ENCODE results near the gene HMOX1. TPM values are rescaled to one million over a fixed set of nuclear protein-coding genes. Genes with fewer than 3 reads are reported as not detected.

The HMOX1 gene
- total and polyA plus RNA-seq, 2 of the 13 experiments (the other 11 are each of a cell fraction or from before 2014, with no cell fraction given), result 53.6 to 67.4 TPM

DNA sequence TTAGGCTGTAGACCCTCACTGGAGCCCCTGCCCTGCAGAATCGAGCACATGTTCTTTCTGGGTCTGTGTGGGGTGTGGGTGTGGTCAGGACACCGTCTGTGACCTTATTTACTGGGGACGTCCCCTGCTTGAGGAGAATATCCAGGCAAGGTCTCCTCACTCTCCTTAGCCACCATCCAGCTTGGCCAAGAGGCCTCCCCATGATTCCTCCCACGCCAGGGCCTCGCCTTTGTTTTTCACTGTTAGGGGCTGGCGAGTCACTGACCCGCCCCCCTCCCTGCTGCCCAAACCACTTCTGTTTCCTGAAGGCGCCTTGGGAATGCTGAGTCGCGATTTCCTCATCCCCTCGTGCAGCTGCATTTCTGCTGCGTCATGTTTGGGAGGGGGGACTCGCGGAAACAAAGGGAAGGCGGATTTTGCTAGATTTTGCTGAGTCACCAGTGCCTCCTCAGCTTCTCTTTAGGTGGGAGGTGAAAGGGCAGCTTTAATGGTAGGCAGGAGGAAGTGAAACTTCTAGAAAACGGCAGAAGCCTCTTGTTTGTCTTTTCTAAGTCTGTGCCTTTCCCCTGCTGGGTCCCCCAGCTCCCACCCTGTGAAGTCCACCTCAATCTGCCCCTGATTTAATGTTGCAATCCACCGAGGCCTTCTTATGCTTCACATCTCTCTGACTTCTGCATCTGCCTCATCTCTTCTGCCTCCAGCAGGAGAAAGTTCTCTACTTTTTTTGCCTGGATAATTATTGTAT lies 4.0 kb upstream of the HMOX1 start (continued):
- TF ChIP-seq, protein P1, sequence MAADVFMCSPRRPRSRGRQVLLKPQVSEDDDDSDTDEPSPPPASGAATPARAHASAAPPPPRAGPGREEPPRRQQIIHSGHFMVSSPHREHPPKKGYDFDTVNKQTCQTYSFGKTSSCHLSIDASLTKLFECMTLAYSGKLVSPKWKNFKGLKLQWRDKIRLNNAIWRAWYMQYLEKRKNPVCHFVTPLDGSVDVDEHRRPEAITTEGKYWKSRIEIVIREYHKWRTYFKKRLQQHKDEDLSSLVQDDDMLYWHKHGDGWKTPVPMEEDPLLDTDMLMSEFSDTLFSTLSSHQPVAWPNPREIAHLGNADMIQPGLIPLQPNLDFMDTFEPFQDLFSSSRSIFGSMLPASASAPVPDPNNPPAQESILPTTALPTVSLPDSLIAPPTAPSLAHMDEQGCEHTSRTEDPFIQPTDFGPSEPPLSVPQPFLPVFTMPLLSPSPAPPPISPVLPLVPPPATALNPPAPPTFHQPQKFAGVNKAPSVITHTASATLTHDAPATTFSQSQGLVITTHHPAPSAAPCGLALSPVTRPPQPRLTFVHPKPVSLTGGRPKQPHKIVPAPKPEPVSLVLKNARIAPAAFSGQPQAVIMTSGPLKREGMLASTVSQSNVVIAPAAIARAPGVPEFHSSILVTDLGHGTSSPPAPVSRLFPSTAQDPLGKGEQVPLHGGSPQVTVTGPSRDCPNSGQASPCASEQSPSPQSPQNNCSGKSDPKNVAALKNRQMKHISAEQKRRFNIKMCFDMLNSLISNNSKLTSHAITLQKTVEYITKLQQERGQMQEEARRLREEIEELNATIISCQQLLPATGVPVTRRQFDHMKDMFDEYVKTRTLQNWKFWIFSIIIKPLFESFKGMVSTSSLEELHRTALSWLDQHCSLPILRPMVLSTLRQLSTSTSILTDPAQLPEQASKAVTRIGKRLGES (CRISPR knock-in tag; IDR thresholded peaks at IDR 0.05; ENCODE audit: borderline replicate concordance), result no peak
- TF ChIP-seq FOXP1 (IDR thresholded peaks at IDR 0.05), result no peak
- TF ChIP-seq FOXP1 (CRISPR knock-in tag; IDR thresholded peaks at IDR 0.05), result peak; percentile 70
- TF ChIP-seq, protein P2, sequence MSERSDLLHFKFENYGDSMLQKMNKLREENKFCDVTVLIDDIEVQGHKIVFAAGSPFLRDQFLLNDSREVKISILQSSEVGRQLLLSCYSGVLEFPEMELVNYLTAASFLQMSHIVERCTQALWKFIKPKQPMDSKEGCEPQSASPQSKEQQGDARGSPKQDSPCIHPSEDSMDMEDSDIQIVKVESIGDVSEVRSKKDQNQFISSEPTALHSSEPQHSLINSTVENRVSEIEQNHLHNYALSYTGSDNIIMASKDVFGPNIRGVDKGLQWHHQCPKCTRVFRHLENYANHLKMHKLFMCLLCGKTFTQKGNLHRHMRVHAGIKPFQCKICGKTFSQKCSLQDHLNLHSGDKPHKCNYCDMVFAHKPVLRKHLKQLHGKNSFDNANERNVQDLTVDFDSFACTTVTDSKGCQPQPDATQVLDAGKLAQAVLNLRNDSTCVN (CRISPR knock-in tag; IDR thresholded peaks at IDR 0.05; ENCODE audit: borderline replicate concordance), result peak; percentile 29; the same call in 1 of the 2 replicates
- TF ChIP-seq RORA (CRISPR knock-in tag; IDR thresholded peaks at IDR 0.05), result no peak
- peak; percentile 67; the same call in 1 of the 2 replicates for TF ChIP-seq NCOA2 (CRISPR knock-in tag; IDR thresholded peaks at IDR 0.05)
- no peak for TF ChIP-seq SIN3B (IDR thresholded peaks at IDR 0.05; ENCODE audit: low read length)
- no peak for TF ChIP-seq RNF2 (conservative IDR thresholded peaks at IDR 0.05; ENCODE audit: low read depth)
- TF ChIP-seq DR1 (CRISPR knock-in tag; IDR thresholded peaks at IDR 0.05), result no peak
- no peak for TF ChIP-seq SMAD1 (CRISPR knock-in tag; IDR thresholded peaks at IDR 0.05; ENCODE audit: borderline replicate concordance, low read depth)
- TF ChIP-seq MXD4 (CRISPR knock-in tag; IDR thresholded peaks at IDR 0.05), result peak; percentile 86
- peak; percentile 86 for TF ChIP-seq HNF4A (CRISPR knock-in tag; IDR thresholded peaks at IDR 0.05)
- TF ChIP-seq ZSCAN9 (CRISPR knock-in tag; IDR thresholded peaks at IDR 0.05; ENCODE audit: borderline replicate concordance), result peak; percentile 50; the same call in 1 of the 2 replicates
- TF ChIP-seq ZNF746 (CRISPR knock-in tag; IDR thresholded peaks at IDR 0.05), result no peak
- TF ChIP-seq, protein P3, sequence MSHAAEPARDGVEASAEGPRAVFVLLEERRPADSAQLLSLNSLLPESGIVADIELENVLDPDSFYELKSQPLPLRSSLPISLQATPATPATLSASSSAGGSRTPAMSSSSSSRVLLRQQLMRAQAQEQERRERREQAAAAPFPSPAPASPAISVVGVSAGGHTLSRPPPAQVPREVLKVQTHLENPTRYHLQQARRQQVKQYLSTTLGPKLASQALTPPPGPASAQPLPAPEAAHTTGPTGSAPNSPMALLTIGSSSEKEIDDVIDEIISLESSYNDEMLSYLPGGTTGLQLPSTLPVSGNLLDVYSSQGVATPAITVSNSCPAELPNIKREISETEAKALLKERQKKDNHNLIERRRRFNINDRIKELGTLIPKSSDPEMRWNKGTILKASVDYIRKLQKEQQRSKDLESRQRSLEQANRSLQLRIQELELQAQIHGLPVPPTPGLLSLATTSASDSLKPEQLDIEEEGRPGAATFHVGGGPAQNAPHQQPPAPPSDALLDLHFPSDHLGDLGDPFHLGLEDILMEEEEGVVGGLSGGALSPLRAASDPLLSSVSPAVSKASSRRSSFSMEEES (CRISPR knock-in tag; IDR thresholded peaks at IDR 0.05), result peak; percentile 91
- no peak for TF ChIP-seq ZMYM2 (CRISPR knock-in tag; IDR thresholded peaks at IDR 0.05)
- no peak for TF ChIP-seq HOXA7 (CRISPR knock-in tag; IDR thresholded peaks at IDR 0.05)
- TF ChIP-seq ATF2 (CRISPR knock-in tag; IDR thresholded peaks at IDR 0.05), result peak; percentile 67; the same call in 1 of the 2 replicates
- no peak for TF ChIP-seq ZNF850 (CRISPR knock-in tag; conservative IDR thresholded peaks at IDR 0.05)
- no peak for TF ChIP-seq IRF1 (CRISPR knock-in tag; IDR thresholded peaks at IDR 0.05; ENCODE audit: low read depth)
- TF ChIP-seq SMARCE1 (IDR thresholded peaks at IDR 0.05; ENCODE audit: borderline replicate concordance), result no peak
- TF ChIP-seq BATF2 (CRISPR knock-in tag; IDR thresholded peaks at IDR 0.05), result no peak
- TF ChIP-seq KLF6 (CRISPR knock-in tag; IDR thresholded peaks at IDR 0.05), result peak; percentile 87; the same call in 1 of the 2 replicates
